Endothelial cell of umbilical vein (primary cell): Measurements from ENCODE around the gene OLFML2B. TPM values are rescaled to one million over a fixed set of nuclear protein-coding genes. Genes with fewer than 3 reads are reported as not detected.

Experiments
- BruUV-seq: library from RNA; stranded (reverse); fragments of 400-500 nt; replicated peaks from 2 replicates; lab custom pipeline; 2021; lab: Mats Ljungman, UMichigan
- CTCF ChIA-PET: fragments of 300-600, 350-600 bp; sonication (Branson Sonifier 250); formaldehyde crosslinking; loops from one replicate; lab custom pipeline; 2021; ENCODE audit warnings: antibody characterized with exemption, inconsistent platforms; lab: Charles Lee
- POLR2A ChIA-PET: fragments of 300-600, 350-600 bp; sonication (Branson Sonifier 250); formaldehyde crosslinking; loops from one replicate; lab custom pipeline; 2021; ENCODE audit warnings: antibody characterized with exemption, inconsistent platforms; lab: Charles Lee
- DNase-seq: peaks from one replicate; pipeline ENCODE4 v3.0.0-alpha.2; 2011; ENCODE audit warnings: low read depth, low spot score
- FAIRE-seq: peaks from 2 replicates; lab custom pipeline; 2011; peaks lifted over from hg19 to GRCh38; lab: Jason Lieb, UNC
- H2AFZ ChIP-seq: 2 replicates; pipeline ENCODE4 v1.6.0; 2012; ENCODE audit warnings: low read depth, low read length, control low read depth, inconsistent platforms
- H3K27ac ChIP-seq: 2 replicates; pipeline ENCODE4 v1.5.1; 2011; ENCODE audit warnings: low read depth, mild to moderate bottlenecking, control low read depth, low read length, moderate library complexity; ENCODE audit not compliant: insufficient read depth
- H3K27me3 ChIP-seq, 2 experiments: 2 replicates each; pipeline versions ENCODE4 v1.6.0 to v1.6.1; 2011; ENCODE audit warnings: low read length in 2 of 2, mixed read lengths in 1 of 2; ENCODE audit not compliant: control insufficient read depth in 2 of 2, insufficient read depth in 2 of 2
- H3K36me3 ChIP-seq, 2 experiments: 2 replicates in 1 of 2; 3 replicates in 1 of 2; pipeline ENCODE4 v1.5.1; 2011; ENCODE audit warnings: low read length in 2 of 2, mild to moderate bottlenecking in 1 of 2, moderate library complexity in 1 of 2; ENCODE audit not compliant: control insufficient read depth in 2 of 2, insufficient read depth in 2 of 2; ENCODE audit errors: extremely low read depth in 1 of 2
- H3K4me1 ChIP-seq: 3 replicates; pipeline ENCODE4 v1.5.1; 2011; ENCODE audit warnings: mild to moderate bottlenecking, low read length; ENCODE audit not compliant: control insufficient read depth, insufficient read depth; ENCODE audit errors: extremely low read depth
- H3K4me2 ChIP-seq: 2 replicates; pipeline ENCODE4 v1.6.1; 2011; ENCODE audit warnings: low read length, control low read depth, mixed read lengths; ENCODE audit not compliant: insufficient read depth
- H3K4me3 ChIP-seq, 3 experiments: fragments of 200-600 bp in 1 of 3; sonication (generic), shearing (Covaris generic) in 1 of 3; replicated peaks in 1 of 3; 2 replicates each; pipeline ENCODE4 v1.5.1; 2011 to 2016; ENCODE audit warnings: control low read depth in 3 of 3, low read length in 3 of 3, mild to moderate bottlenecking in 2 of 3, inconsistent platforms in 1 of 3, low read depth in 1 of 3, moderate library complexity in 1 of 3; ENCODE audit not compliant: insufficient read depth in 1 of 3
- H3K79me2 ChIP-seq: 2 replicates; pipeline ENCODE4 v1.6.0; 2012; ENCODE audit warnings: low read length, inconsistent platforms; ENCODE audit not compliant: control insufficient read depth, insufficient read depth
- H3K9ac ChIP-seq: replicated peaks from 2 replicates; pipeline ENCODE3; 2011; ENCODE audit warnings: low read length, control low read depth; ENCODE audit not compliant: insufficient read depth; ENCODE audit errors: extremely low read depth
- H3K9me1 ChIP-seq: replicated peaks from 3 replicates; pipeline ENCODE4 v1.6.0; 2011; ENCODE audit warnings: mild to moderate bottlenecking, low read length; ENCODE audit not compliant: control insufficient read depth, insufficient read depth; ENCODE audit errors: extremely low read depth
- H3K9me3 ChIP-seq: replicated peaks from 2 replicates; pipeline ENCODE4 v1.5.1; 2012; ENCODE audit warnings: low read length, inconsistent platforms; ENCODE audit not compliant: control insufficient read depth, insufficient read depth
- H4K20me1 ChIP-seq: replicated peaks from 2 replicates; pipeline ENCODE3; 2011; ENCODE audit warnings: mild to moderate bottlenecking, low read length; ENCODE audit not compliant: control insufficient read depth, insufficient read depth; ENCODE audit errors: extremely low read depth
- CTCF ChIP-seq, 2 donors: IDR thresholded peaks; 1 replicate in 1 of 2; 2 replicates in 1 of 2; pipeline ENCODE4 v1.5.1; 2011; ENCODE audit warnings: low read length in 2 of 2, mild to moderate bottlenecking in 2 of 2, moderate library complexity in 2 of 2, control low read depth in 1 of 2, inconsistent platforms in 1 of 2, low read depth in 1 of 2; ENCODE audit not compliant: insufficient read depth in 1 of 2; ENCODE audit errors: extremely low read depth in 1 of 2
- EZH2 ChIP-seq: IDR thresholded peaks from 2 replicates; pipeline ENCODE4 v1.6.1; 2012; ENCODE audit warnings: borderline replicate concordance, low read depth, mild to moderate bottlenecking, moderate library complexity, low read length, inconsistent platforms; ENCODE audit not compliant: severe bottlenecking
- FOS ChIP-seq: IDR thresholded peaks from 2 replicates; pipeline ENCODE4 v1.6.1; 2011; ENCODE audit warnings: mild to moderate bottlenecking, low read length, moderate library complexity, borderline replicate concordance; ENCODE audit not compliant: insufficient read depth
- GATA2 ChIP-seq: IDR thresholded peaks from 2 replicates; pipeline ENCODE4 v1.7.0; 2011; ENCODE audit warnings: low read depth, mild to moderate bottlenecking, moderate library complexity, mixed read lengths, low read length; ENCODE audit not compliant: insufficient read length, insufficient read depth
- JUN ChIP-seq: IDR thresholded peaks from 2 replicates; pipeline ENCODE4 v1.6.1; 2011; ENCODE audit warnings: borderline replicate concordance, low read depth; ENCODE audit not compliant: insufficient read length, insufficient read depth
- MAX ChIP-seq: IDR thresholded peaks from 2 replicates; pipeline ENCODE4 v1.6.1; 2011; ENCODE audit not compliant: insufficient read depth, insufficient read length
- MYC ChIP-seq: IDR thresholded peaks from one replicate; pipeline ENCODE4 v1.6.1; 2011; ENCODE audit warnings: mild to moderate bottlenecking, low read depth, low read length
- POLR2A ChIP-seq: IDR thresholded peaks from 2 replicates; pipeline ENCODE4 v1.6.1; 2012; ENCODE audit warnings: low read depth, mild to moderate bottlenecking, control low read depth, low read length
- POLR2AphosphoS5 ChIP-seq: IDR thresholded peaks from 2 replicates; pipeline ENCODE4 v1.6.1; 2012; ENCODE audit warnings: low read depth, mild to moderate bottlenecking, control low read depth, low read length, moderate library complexity; ENCODE audit not compliant: insufficient read depth
- dilution Hi-C: fragments of 300-500 bp; cut with MboI; formaldehyde crosslinking; loops from one replicate; pipeline ENCODE4 v1.15.0; 2019; ENCODE audit warnings: low sequenced_read_pairs; ENCODE audit not compliant: extremely low pct_ligation_motif_present
- intact Hi-C: fragments of 100-400 bp; cut with micrococcal nuclease; formaldehyde crosslinking; loops from one replicate; pipeline ENCODE4 v1.10.0; 2022
- polyA plus RNA-seq, 4 experiments: library from polyadenylated mRNA; depleted of rRNA in 3 of 4; stranded (reverse) in 3 of 4; unstranded in 1 of 4; fragments of >200 nt; gene quantifications; 2 replicates each; pipeline versions ENCODE4 v1.2.1 to v1.2.3, GENCODE V29; 2011 to 2012; ENCODE audit warnings: missing spikeins in 1 of 4
- total RNA-seq: library from RNA; stranded (reverse); gene quantifications from 2 replicates; pipeline ENCODE4 v1.2.3, GENCODE V29; 2021

OLFML2B gene
- total and polyA plus RNA-seq, 2 donors (not counting 3 experiments of a cell fraction or from before 2014, with no cell fraction given) = 0.58 to 0.62 TPM

- H3K4me3 ChIP-seq = no peak overlapping the region
- H2AFZ ChIP-seq = no peak overlapping the region
- dilution Hi-C loops = no loop called here
- H4K20me1 ChIP-seq = no peaks in the 10 kb centered on the region
- FAIRE-seq = no peak
- H3K4me2 ChIP-seq = no peak overlapping the region
- no peaks in the 10 kb centered on the region for H3K9me1 ChIP-seq
- no peaks in the 10 kb centered on the region for H3K36me3 ChIP-seq
- DNase-seq = no peak
- ChIA-PET CTCF (no interaction called here), POLR2A (no interaction called here)
- no peaks in the 10 kb centered on the region for H3K79me2 ChIP-seq
- intact Hi-C loops = no loop called here
- H3K27ac ChIP-seq = no peak overlapping the region
- H3K4me1 ChIP-seq = no peaks in the 10 kb centered on the region
- H3K9me3 ChIP-seq = no peaks in the 10 kb centered on the region
- no peaks in the 10 kb centered on the region for H3K27me3 ChIP-seq
- no TSS peak for BruUV-seq
- no peak overlapping the region for H3K9ac ChIP-seq
- TF ChIP-seq POLR2A (no peak), EZH2 (no peak), POLR2AphosphoS5 (no peak), MYC (no peak), MAX (no peak), GATA2 (no peak), FOS (no peak), CTCF (IDR thresholded peaks at IDR 0.05; ENCODE audit: extremely low read depth in 1 of 2, insufficient read depth in 1 of 2, low read depth in 1 of 2, low read length in 2 of 2) (no peak), JUN (no peak)
These were observed 86.9 kb downstream of the OLFML2B start for GRCh38 chr1:161936786-161937185.
